Activated CD8-positive, alpha-beta memory T cell treated with anti-CD3 and anti-CD28 coated beads, Interleukin-2, amount 50 U/mL, for 1 hour (primary cell): ENCODE data around the gene FAM222B.
A peak's percentile ranks its signal among the peaks of the same experiment; 100 is the strongest.
"Not testable (repeated sequence)": the region's sequence is repeated elsewhere in the genome, so short reads cannot be mapped to it uniquely, and the experiment has no call there.

Experiments
- DNase-seq: peaks from one replicate; pipeline ENCODE4 v3.0.0-alpha.2; 2020; ENCODE audit errors: extremely low read depth

The FAM222B gene, protein sequence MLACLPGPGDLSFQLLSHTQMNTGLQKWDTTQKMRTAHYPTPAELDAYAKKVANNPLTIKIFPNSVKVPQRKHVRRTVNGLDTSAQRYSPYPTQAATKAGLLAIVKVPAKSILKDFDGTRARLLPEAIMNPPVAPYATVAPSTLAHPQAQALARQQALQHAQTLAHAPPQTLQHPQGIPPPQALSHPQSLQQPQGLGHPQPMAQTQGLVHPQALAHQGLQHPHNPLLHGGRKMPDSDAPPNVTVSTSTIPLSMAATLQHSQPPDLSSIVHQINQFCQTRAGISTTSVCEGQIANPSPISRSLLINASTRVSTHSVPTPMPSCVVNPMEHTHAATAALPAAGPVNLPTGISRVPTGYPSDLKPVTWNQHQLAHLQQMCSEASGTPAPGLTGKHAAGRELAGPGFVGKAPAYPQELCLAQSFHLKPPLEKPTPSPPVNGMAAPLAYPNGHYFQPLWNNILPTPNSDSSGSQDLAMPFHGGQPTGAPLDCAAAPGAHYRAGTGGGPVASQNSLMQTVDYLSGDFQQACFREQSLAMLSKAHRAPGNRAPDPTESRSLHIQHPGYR

DNA sequence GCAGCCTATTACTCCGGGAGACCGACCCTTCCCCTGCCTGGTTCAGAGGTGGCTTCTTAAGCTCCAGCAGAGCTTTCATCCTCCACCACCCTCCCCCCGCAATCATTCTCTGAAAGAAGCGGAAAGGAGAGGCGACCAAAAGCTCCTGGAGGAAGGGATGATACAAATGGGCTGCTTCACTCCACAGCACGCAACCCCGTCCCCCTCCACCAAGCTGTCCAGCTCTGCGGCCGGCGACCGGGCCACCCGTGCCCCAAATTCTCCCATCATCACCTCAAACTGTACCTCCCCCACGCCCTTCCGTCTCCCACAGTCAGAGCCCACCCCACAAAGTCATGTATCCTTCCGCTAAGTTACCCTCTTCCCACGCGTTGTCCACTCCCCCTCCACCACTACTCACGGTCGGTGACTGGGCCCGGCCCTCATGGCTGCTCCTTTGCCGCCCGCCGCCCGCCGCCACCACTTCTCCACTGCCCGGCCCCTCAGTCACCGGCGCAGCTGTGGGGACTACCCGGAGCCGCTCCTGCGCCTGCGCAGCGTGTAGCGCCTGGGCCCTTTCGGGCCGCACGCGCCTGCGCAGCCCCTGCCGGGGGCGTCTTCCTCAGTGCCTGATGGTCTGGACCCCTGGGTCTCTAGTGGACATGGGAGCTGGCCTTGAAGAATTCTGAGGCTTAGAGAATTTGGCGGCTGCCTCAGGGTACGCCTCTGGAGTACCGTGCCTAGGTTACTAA lies at the start of gene FAM222B:
TSS of gene FAM222B (minus strand) at position 509 of the 731 bp plus-strand sequence. CDS start 76,123 bp downstream, outside the sequence.
- peak; percentile 62 for DNase-seq

DNA sequence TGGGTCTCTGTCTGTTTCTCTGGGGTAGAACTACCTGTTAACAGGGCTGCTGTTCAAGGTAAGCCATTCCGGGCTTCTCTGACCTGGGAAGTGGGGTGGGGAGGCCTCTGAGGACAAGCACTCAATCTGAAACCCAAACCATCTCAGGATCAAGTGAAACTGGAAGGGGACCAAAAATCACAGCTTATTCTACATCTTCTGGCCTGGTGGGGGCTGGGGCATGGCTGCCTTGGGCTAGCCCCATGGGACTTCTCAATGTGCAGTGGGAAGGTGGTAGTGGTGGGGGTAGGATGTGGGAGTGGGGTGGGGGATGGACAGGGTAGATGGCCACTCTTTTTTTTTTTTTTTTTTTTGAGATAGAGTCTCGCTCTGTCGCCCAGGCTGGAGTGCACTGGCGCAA lies 49.4 kb upstream of the FAM222B start:
- no peak for DNase-seq

DNA sequence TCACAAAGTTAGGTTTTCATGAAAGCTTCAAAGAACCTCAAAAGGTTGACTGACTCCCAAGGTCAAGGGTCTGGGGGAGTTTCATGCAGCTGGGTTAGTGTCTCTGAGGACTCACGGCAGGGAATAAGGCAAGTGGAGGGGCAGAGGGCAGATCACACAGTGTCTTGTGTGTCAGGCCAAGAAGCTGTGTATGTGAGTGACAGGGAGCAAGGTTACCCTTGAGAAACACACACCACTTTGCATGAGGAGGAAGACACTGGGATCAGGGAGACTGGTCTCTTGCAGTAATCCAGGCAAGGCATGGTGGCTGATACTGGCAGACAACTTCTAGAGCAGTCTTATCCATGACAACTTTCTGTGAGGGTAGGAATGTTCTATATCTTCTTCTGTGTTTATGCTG lies 48.6 kb upstream of the FAM222B start:
- DNase-seq, result no peak

DNA sequence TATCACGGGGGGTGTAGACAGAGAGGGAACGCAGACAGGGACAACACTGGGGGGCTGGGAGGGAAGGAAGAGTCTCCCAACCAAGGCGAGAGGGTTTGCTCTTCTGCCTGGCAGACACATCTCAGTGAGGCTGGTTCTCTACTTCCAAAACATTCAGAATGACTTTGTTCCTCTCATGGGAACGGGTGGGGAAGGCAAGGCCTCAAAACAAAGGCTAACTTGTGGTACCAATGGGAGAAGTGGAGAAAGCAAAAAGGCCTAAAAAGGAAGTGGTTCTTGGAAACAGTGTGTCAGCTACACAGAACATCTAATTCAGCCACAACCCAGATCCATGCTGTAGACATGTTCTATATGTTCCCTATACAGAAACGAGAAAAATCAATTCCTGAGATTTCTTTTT lies 47.4 kb upstream of the FAM222B start:
- DNase-seq, result no peak

DNA sequence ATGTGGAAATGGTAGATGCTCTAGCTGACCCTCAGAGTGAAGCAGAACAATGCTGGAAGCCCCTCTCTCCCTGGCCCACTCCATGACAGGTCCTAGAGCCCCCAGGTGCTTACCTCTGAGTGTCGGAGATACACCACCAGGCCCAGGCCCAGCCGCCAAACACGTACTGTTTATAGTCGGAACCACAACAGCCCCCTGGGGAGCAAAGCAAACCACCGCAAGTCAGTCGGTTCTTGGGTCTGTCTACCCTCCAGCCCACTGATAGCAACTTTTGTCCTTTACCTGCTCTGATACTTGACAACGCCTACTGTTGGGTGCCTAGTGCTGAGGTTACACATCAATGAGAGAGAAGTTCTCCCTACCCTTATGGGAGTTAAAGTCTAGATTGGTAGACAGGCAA lies 46.2 kb upstream of the FAM222B start:
- no peak for DNase-seq

DNA sequence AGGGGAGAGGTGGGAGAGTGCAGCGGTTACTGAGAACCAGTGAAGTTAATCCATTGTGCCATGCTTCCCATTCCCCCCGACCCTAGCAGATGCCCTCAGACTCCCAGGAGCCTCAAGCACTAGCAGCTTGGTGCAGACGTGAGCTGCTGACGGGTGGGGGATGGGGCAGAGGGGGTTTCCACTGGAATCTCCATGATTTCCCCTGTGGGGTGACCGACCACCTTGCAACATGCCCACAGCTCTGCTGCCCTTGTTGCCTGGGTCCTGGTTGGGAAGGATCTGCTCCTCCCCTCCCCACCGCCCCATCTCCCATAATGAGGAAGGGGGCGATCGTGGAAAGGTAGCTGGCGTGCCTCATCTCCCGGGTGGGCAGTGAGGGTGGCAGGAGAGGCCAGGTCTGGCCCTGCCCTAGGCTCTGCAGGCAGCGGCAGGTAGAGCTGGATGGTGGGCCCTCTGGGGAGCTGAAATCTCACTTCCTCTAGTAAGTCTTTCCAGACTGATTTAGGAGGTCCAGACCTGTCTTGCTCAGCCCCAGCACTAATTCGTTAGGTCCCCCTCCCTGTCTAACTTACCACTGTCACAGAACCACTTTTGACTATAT lies 45.4 kb upstream of the FAM222B start:
- no peak for DNase-seq

DNA sequence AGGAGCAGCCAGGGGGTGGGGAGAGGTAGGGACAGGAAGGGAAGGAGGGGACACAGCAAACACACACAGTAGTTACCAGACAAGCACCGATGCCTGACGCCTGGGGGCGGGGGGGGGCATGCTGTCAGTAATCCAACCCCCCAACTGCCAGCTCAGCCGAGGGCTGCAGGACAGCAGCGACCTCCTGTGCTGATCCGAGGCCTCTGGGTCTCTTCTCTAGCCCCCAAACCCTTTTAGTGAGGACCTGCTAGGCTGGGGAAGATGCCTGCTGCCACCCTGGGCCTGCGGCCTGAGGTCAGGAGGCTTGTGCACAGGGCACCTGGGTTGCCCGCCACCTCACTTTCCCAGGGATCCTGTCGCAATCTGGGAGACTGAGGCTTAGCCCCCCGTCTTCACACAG lies 43.4 kb upstream of the FAM222B start:
- no peak for DNase-seq

DNA sequence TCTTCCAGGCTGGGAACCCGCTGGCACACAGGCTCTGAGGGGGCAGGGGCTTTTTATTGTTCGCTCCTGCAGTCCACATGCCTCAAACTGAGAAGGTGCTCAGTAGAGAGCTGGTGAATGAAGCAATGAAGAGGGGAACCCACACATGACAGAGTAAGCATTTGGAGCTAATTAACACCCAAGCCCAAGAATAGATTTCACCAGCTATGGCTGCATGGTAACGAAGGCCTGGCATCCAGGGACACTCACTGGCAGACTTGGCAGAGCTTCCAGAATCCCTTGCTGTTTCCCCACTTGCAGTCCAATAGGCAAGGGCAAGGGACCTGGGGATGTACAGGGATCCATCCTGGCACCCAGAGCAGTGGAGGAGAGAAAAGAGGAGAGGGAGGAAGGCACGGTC lies 42.8 kb upstream of the FAM222B start:
- DNase-seq, result no peak

DNA sequence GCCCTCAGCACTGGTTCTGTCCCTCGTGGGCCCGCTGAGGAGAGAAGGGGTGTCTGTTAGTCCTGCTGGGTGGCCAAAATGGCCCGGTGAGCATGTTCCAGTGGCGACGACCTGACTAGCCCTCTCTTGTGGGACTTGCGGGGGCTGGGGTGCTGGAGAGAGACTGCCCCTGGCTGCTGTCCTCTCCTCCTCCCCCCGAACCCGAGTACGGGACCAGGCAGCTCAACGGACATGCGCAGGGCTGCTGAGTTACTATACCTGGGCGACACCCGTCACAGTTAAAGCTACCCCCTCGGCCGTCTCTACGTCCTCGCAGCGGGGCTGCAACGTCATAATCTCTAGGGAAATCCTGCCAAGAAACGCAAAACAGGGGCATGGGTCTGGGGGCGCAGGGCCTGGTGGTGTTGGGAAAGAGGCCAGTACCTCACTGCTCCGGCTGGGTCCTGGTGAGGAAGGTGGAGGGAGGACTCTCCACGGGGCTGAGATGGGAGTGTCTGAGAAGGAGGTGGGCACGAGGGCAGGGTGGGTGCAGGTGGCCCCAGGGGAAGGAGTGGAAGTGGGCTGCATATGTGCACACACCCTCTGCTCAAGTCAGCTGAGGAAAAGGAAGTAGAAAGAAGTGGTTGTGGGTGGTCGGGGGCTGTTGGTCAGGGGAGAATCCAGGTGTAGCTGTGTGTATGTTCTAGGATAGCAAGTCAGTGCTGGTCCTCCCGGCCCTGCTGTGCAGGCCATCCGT lies 41.5 kb upstream of the FAM222B start:
- DNase-seq, result no peak

DNA sequence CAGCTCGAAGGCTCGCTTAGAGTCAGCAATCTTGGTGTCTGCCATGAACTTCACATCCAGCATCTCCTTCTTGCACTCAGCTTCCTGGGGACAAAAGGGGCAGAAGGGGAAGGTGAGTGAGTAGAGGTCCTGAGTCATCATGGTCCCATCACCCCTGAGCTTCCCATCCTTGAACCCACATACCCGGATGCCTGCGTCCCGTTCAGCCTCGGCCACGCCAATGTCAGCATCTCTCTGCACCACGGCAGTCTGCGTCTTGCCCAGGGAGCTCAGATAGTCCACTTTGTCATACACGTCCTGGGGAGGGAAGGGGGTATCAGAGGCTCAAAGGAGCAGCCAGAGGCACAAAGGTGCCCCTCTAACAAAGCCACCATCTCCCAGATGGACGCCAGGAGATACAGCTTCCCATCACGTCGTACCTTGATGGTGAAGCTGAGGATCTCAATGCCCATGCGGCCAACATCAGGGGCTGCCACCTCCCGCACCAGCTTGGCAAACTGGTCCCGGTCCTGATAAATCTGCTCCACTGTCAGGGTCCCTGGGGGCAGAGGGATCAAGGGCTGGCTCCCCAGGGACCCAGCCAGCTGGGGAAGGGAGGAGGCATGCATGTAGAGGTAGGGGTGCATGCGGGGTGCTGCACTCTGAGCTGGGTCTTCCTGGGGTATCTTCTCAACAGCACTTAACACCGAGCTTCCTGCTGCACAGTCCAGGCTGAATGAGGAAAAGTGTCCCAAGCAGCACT lies 39.7 kb upstream of the FAM222B start:
- DNase-seq, result no peak

DNA sequence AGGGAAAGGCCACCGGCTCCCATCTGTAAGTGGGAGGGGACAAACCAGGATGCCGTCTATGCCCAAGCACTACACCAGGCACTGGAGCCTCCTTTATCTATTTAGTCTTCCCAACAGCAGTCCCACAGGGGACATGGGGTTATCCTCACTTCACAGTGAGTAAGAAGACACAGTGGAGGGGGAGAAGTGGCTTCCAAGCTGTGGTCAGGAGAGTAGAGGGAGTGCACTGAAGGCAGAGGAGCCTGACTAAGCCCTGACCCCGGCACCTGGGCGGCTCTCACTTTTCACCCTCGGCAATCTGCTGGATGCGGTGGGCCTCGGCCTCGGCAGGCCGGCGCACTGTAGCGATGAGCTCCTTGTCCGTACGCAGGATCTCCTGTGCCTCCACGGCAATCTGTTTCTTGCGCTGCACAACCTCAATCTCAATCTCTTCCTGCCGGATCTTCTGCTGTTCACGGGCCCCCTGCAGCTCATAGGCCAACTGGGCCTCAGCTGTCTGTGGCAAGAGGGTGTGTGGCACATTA lies 39.0 kb upstream of the FAM222B start:
- no peak for DNase-seq

DNA sequence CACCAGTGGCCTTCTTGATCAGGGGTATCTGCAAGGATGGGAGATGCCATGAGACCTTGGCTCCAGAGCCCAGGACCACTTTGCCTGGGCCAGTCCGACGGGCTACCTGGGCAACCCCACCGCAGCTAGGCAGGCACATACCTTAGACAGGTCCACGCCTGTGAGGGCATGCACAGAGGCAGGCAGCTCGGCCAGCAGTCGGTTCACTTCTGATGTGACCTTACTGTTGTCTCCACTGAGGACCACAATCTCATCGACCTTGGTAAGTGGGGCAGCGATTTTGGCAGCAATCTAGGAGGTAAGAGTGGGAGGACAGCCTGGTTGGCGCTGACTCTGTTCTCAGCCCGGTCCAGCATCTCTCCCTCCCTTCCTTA lies 38.0 kb upstream of the FAM222B start:
- no peak for DNase-seq

DNA sequence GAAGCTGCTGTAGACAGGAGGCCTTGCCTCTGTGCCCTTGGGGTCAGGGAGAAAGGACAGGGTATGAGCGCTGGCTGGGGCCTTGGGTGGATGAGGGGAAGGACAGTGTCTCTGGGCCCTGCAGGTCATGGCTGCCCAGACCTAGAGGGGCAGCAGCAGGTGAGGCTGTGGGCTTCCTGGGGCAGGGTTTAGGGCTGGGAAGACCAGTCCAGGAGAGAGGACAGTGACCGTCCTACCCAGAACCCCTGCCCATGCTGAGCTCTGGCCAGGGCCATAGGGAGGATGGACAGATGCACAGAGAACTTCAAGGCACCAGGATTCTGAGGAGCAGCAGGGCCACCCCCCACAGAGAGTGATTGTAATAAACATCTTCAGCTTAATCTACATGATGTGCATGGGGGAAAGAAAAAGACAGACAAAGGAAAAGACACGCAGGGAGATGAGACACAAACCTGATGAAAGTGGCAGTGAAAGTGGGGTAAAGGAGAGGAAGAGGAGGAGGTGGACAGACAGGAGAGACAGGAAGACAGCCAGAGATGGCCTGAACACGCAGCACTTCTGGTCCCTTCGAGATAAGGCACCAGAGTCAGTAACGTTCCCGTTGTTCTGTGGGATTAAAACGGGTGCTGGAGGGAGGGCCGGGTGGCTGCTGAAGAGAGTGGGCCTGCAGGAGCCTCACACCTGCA lies 37.4 kb upstream of the FAM222B start:
- DNase-seq, result no peak

DNA sequence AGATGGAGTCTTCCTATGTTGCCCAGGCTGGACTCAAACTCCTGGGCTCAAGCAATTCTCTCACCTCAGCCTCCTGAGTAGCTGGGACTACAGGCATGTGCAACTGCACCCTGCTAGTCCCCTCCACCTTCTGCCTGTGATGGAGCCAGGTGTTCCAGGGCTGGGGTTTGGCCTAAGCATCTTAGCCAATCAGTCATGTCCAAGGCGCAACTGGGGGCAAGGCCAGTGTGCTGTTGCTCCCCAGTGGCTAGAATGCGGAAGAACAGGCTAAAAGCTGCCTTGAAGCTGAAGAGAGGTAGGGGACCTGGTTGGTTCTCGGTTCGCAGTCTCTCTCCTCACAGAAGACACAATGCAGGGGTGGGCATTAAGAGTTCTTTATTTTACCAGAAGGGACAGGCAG lies 36.4 kb upstream of the FAM222B start:
- DNase-seq, result no peak

DNA sequence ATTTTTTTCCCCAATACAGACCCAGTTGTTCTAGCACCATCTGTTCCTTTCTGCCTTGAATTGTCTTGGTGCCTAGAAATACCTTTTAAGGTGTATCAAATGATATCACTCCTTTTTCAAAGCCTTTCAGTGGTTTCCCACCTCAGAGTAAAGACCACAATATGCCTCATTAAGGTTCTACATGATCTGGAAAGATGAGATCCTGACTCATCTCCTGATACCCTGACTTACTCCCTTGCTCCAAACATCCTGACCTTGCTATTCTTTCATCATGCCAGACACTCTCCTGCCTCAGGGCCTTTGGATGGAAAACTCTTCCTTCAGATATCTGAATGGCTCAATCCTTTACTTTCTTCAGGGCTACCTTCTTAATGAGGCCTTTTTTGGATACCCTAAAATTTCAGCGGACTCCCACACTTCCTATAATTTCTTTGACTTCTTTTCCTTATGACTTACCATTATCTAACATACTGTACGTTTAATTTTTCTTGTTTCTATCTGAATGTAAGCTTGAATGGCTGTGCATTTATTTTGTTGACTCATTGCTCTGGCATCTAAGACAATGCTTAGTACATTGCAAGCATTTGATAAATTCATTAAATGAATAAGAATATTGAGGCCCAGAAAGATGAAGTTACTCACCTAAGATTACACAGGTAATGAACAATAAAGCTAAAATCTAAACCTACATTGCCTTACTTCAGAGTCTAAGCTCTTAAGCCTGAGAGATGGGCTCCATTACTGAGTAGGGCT lies 35.7 kb upstream of the FAM222B start:
- no peak for DNase-seq

DNA sequence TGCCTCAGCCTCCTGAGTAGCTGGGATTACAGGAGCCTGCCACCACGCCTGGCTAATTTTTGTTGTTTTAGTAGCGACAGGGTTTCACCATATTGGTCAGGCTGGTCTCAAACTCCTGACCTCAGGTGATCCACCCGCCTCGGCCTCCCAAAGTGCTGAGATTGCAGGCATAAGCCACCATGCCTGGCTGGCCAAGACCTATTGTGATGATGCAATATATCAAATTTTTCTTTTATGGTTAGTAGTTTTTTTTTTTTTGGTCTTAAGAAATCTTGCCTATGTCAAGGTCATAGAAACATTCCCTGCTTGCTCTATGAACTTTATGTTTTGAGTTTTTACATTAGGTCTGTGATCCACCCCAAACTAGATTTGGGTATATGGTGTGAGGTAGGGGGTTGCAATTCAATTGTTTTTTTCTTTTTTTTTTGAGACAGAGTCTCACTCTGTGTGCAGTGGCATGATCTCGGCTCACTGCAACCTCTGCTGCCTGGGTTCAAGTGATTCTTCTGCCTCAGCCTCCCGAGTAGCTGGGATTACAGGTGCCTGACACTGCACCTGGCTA lies 34.6 kb upstream of the FAM222B start:
- DNase-seq, result not testable (repeated sequence)

DNA sequence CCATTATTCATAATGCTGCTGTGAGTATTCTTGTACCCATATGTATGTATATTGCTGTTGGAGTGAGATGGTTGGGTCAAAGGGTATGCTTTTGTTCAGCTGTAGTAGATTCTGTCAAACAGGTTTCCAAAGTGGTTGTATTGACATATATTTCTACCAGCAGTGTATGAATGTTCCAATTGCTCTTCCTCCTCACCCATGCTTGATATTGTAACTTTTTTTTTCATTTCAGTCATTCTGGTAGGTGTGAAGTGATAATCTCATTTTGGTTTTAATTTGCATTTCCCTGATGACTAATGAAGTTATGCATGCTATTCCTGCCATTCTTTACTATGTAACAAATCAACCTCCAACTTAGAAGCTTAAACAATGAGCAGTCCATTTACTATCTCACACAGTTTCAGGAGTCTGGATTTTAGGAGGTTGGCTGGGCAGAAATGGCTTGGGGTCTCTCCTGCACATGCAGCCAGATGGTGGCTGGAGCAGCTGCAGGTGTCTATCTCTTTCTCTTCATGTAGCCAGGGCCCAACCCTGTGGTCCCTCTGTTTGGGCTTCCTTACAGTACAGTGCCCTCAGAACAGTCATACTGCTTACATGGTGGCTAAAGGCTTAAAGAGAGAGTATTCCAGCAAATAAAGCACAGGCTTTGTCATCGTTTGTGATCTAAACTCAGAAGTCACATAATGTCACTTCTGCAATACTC lies 33.4 kb upstream of the FAM222B start:
- DNase-seq, result no peak

DNA sequence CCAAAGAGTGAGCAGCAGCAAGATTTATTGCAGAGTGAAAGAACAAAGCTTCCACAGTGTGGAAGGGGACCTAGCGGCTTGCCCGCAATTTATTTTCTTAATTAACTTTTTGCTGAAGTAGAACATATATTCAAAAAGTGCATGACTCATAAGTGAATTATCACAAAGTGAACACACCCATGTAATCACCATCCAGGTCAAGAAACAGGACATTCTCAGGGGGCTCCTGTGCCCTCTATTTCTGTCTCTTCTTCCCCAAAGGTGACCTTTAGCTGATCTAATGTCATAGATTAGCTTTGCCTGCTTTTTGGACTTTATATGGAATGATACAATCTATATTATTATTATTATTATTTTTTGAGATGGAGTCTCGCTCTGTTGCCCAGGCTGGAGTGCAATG lies 32.2 kb upstream of the FAM222B start:
- DNase-seq, result no peak

DNA sequence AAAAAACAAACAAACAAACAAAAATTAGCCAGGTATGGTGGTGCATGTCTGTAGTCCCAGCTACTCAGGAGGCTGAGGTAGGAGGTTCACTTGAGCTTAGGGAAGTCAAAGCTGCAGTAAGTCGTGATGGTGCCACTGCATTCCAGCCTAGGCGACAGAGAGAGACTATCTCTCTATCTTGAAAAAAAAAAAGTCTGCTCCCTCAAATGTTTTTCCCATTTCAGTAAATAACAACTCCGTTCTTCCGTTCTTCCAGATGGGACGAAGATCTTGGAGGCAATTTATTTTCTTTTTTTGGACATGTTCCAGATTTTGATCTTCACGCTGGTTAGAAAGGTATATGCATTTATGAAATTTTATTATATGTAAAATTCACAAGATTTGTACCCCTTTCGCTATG lies 31.2 kb upstream of the FAM222B start:
- DNase-seq, result no peak
